ENCODE data around the gene F2RL2.

DNA sequence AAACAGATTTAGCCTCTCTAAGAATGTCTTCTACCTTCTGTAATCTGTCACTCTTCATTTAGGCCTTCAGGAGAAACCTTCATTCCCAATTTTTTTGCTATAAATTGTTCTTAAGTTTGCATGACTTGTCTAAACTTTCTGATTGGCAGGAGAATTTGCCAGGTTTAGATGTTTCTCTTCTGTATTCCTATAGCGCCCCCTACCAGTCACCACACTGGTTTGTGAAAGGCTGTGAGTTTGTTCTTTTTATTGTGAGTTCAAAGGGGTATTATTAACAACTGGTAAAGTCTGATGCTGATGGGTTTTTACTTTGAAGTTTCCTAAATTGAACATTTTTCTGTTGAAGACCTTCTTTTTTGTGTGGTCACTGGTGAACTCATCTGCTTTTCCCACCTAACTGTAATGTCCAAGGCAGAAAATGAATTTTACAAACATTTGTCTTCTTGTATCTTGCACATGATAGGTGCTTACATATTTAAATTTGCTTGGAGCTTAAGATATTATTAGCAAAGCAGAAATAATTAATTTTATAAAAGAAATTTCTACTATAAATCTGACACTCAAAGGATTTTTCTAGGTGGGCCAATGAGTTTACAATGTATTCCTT, 18.4 kb upstream of the F2RL2 start:
- TF ChIP-seq, protein P1, sequence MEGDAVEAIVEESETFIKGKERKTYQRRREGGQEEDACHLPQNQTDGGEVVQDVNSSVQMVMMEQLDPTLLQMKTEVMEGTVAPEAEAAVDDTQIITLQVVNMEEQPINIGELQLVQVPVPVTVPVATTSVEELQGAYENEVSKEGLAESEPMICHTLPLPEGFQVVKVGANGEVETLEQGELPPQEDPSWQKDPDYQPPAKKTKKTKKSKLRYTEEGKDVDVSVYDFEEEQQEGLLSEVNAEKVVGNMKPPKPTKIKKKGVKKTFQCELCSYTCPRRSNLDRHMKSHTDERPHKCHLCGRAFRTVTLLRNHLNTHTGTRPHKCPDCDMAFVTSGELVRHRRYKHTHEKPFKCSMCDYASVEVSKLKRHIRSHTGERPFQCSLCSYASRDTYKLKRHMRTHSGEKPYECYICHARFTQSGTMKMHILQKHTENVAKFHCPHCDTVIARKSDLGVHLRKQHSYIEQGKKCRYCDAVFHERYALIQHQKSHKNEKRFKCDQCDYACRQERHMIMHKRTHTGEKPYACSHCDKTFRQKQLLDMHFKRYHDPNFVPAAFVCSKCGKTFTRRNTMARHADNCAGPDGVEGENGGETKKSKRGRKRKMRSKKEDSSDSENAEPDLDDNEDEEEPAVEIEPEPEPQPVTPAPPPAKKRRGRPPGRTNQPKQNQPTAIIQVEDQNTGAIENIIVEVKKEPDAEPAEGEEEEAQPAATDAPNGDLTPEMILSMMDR (IDR thresholded peaks at IDR 0.05; ENCODE audit: borderline replicate concordance, extremely low read depth, low read length, poor library complexity, severe bottlenecking) = peak; percentile 76
- TF ChIP-seq EZH2 (IDR thresholded peaks at IDR 0.05; ENCODE audit: borderline replicate concordance, low read depth, low read length, severe bottlenecking) = no peak
